ENCODE data around the gene KLHL21.

The KLHL21 gene

GRCh38 chr1:6624710-6625583 is 22.3 kb upstream of the KLHL21 start, which contains the start of gene THAP3:
Gene THAP3 (plus strand): TSS chr1:6624868. CDS start chr1:6625219, 351 bp downstream.
- TF ChIP-seq CTCF (IDR thresholded peaks at IDR 0.05; ENCODE audit: low read depth, low read length, missing control alignments), result no peak
- peak within 1 kb of the TSS; percentile 74 for H3K4me3 ChIP-seq (replicated peaks; ENCODE audit: low read depth, low read length)
- peak; percentile 66 for DNase-seq (ENCODE audit: extremely low read depth, low read depth)

GRCh38 chr1:6623269-6623965 is 20.7 kb upstream of the KLHL21 start:
- TF ChIP-seq CTCF (IDR thresholded peaks at IDR 0.05; ENCODE audit: low read depth, low read length, missing control alignments), result no peak
- no peak for DNase-seq (ENCODE audit: extremely low read depth, low read depth)
- no peak overlapping the region for H3K4me3 ChIP-seq (replicated peaks; ENCODE audit: low read depth, low read length)

- TF ChIP-seq CTCF (IDR thresholded peaks at IDR 0.05; ENCODE audit: low read depth, low read length, missing control alignments), result no peak
- DNase-seq (ENCODE audit: extremely low read depth, low read depth), result no peak
- no peak overlapping the region for H3K4me3 ChIP-seq (replicated peaks; ENCODE audit: low read depth, low read length)
Measured at GRCh38 chr1:6622396-6623152, 19.9 kb upstream of the KLHL21 start.

- no peak for DNase-seq (ENCODE audit: extremely low read depth, low read depth)
- H3K4me3 ChIP-seq (replicated peaks; ENCODE audit: low read depth, low read length), result no peak overlapping the region
- TF ChIP-seq CTCF (IDR thresholded peaks at IDR 0.05; ENCODE audit: low read depth, low read length, missing control alignments), result no peak
Measured at GRCh38 chr1:6621429-6622391, 19.0 kb upstream of the KLHL21 start.

- no peak for TF ChIP-seq CTCF (IDR thresholded peaks at IDR 0.05; ENCODE audit: low read depth, low read length, missing control alignments)
- no peak overlapping the region for H3K4me3 ChIP-seq (replicated peaks; ENCODE audit: low read depth, low read length)
- no peak for DNase-seq (ENCODE audit: extremely low read depth, low read depth)
Measured at GRCh38 chr1:6619045-6619444, 16.4 kb upstream of the KLHL21 start.
